K562 (cell line): ENCODE results near the gene CHCHD4. TPM values are rescaled to one million over a fixed set of nuclear protein-coding genes. Genes with fewer than 3 reads are reported as not detected.

Source experiments
- ATAC-seq: fragments of 200-7000 bp; cut with Tn5 transposase; 3 replicates; pipeline ENCODE4 v1.9.1; 2020; ENCODE audit warnings: moderate library complexity
- BruUV-seq: library from RNA; stranded (reverse); fragments of 400-500 nt; replicated peaks from 2 replicates; lab custom pipeline; 2021; lab: Mats Ljungman, UMichigan
- CTCF ChIA-PET: fragments of 300-600 bp; formaldehyde crosslinking; extraction: SDS; loops from one replicate; lab custom pipeline; 2021; ENCODE audit warnings: low intra/inter-chr PET ratio; lab: Yijun Ruan, JAX
- POLR2A ChIA-PET: fragments of 300-600, 350-650 bp; sonication (Branson Sonifier 250); formaldehyde crosslinking; extraction: SDS; loops from one replicate; lab custom pipeline; 2021; ENCODE audit warnings: antibody characterized with exemption, inconsistent platforms; lab: Yijun Ruan, JAX
- DNase-seq, 4 experiments: peaks; one replicate each; pipeline versions ENCODE4 v3.0.0 to v3.0.0-alpha.2; 2011 to 2018; ENCODE audit warnings: low spot score in 3 of 4, mixed read lengths in 3 of 4; ENCODE audit errors: extremely low read depth in 1 of 4
- FAIRE-seq: peaks from 2 replicates; lab custom pipeline; 2011; peaks lifted over from hg19 to GRCh38; lab: Jason Lieb, UNC
- H2AFZ ChIP-seq: 2 replicates; pipeline ENCODE4 v1.6.0; 2011; ENCODE audit warnings: low read depth, low read length, control low read depth, inconsistent platforms
- H3K27ac ChIP-seq: fragments of 200-600 bp; 3 replicates; pipeline ENCODE4 v1.8.0; 2011; ENCODE audit warnings: low read depth, mild to moderate bottlenecking, control low read depth, inconsistent platforms, low read length, moderate library complexity, mixed read lengths; ENCODE audit errors: extremely low read depth
- H3K27me3 ChIP-seq, 2 experiments: fragments of 300-600 bp in 1 of 2; 2 replicates in 1 of 2; 3 replicates in 1 of 2; pipeline versions ENCODE4 v1.6.0 to v1.8.0; 2011; ENCODE audit warnings: inconsistent platforms in 2 of 2, low read length in 2 of 2, mild to moderate bottlenecking in 1 of 2, mixed read lengths in 1 of 2, moderate library complexity in 1 of 2; ENCODE audit not compliant: control insufficient read depth in 2 of 2, insufficient read depth in 2 of 2
- H3K36me3 ChIP-seq: fragments of 300-600 bp; 3 replicates; pipeline ENCODE4 v1.8.0; 2011; ENCODE audit warnings: mild to moderate bottlenecking, low read length, inconsistent platforms; ENCODE audit not compliant: control insufficient read depth, insufficient read depth
- H3K4me1 ChIP-seq, 2 experiments: fragments of 200-600 bp in 1 of 2; replicated peaks in 1 of 2; 2 replicates in 1 of 2; 3 replicates in 1 of 2; pipeline versions ENCODE4 v1.5.1 to v1.8.0; 2011; ENCODE audit warnings: inconsistent platforms in 2 of 2, low read length in 2 of 2, mild to moderate bottlenecking in 1 of 2, mixed read lengths in 1 of 2, moderate library complexity in 1 of 2; ENCODE audit not compliant: control insufficient read depth in 2 of 2, insufficient read depth in 2 of 2
- H3K4me2 ChIP-seq: 2 replicates; pipeline ENCODE4 v1.6.1; 2011; ENCODE audit warnings: low read length, control low read depth, inconsistent platforms, mixed read lengths; ENCODE audit not compliant: insufficient read depth
- H3K4me3 ChIP-seq: fragments of 200-600 bp; sonication (generic), shearing (Covaris generic); 2 replicates; pipeline ENCODE4 v1.5.1; 2016; ENCODE audit warnings: control low read depth, inconsistent platforms
- H3K79me2 ChIP-seq: fragments of 200-600 bp; 3 replicates; pipeline ENCODE4 v1.8.0; 2011; ENCODE audit warnings: low read length, inconsistent platforms; ENCODE audit not compliant: control insufficient read depth, insufficient read depth
- H3K9ac ChIP-seq, 2 experiments: 2 replicates each; pipeline versions ENCODE4 v1.6.0 to v1.6.1; 2011; ENCODE audit warnings: low read depth in 2 of 2, low read length in 2 of 2, control low read depth in 1 of 2, inconsistent platforms in 1 of 2, mild to moderate bottlenecking in 1 of 2, mixed read lengths in 1 of 2; ENCODE audit not compliant: insufficient read depth in 1 of 2
- H3K9me1 ChIP-seq: one replicate; pipeline ENCODE4 v1.6.0; 2011; ENCODE audit warnings: inconsistent platforms, mild to moderate bottlenecking, low read length, moderate library complexity; ENCODE audit not compliant: control insufficient read depth, insufficient read depth
- H3K9me3 ChIP-seq: replicated peaks from 2 replicates; pipeline ENCODE4 v1.5.1; 2011; ENCODE audit warnings: low read depth, low read length, inconsistent platforms; ENCODE audit not compliant: control insufficient read depth, insufficient read depth
- H4K20me1 ChIP-seq: replicated peaks from 2 replicates; pipeline ENCODE4 v1.6.1; 2011; ENCODE audit warnings: low read length, inconsistent platforms, mixed read lengths; ENCODE audit not compliant: control insufficient read depth, insufficient read depth
- MEF2A ChIP-seq: IDR thresholded peaks from 2 replicates; pipeline ENCODE4 v1.6.1; 2011; ENCODE audit warnings: low read depth, mild to moderate bottlenecking, low read length, moderate library complexity; ENCODE audit not compliant: control insufficient read depth
- SMAD3 ChIP-seq: fragments of 450-650 bp; formaldehyde crosslinking; conservative IDR thresholded peaks from 2 replicates; pipeline ENCODE4 v1.4.0; 2020; ENCODE audit warnings: mild to moderate bottlenecking
- ZNF165 ChIP-seq: fragments of 250-450 bp; sonication (Bioruptor Pico); IDR thresholded peaks from 2 replicates; pipeline ENCODE4 v1.4.0; 2020; ENCODE audit warnings: borderline replicate concordance
- ZNF41 ChIP-seq: fragments of 250-450 bp; sonication (Bioruptor Pico); conservative IDR thresholded peaks from 2 replicates; pipeline ENCODE4 v1.4.0; 2020; ENCODE audit warnings: mild to moderate bottlenecking
- WGBS: fragments of 100-300 bp; shearing (Covaris generic); methylation state at CpG from one replicate; pipeline ENCODE4 v1.1.6; 2016; ENCODE audit warnings: low coverage, mixed read lengths; ENCODE audit not compliant: insufficient coverage; ENCODE audit errors: missing lambda C conversion rate; 5-methylcytosine and 5-hydroxymethylcytosine counted together
- in situ Hi-C: fragments of 300-500 bp; cut with MboI; formaldehyde crosslinking; loops from 4 replicates; pipeline ENCODE4 v1.15.0; 2018; ENCODE audit warnings: inconsistent platforms, mixed read lengths
- intact Hi-C: fragments of 100-400 bp; cut with micrococcal nuclease; formaldehyde crosslinking; loops from 2 replicates; pipeline ENCODE4 v1.14.2; 2022
- polyA plus RNA-seq, 8 experiments: library from polyadenylated mRNA; depleted of rRNA in 4 of 8; stranded (reverse) in 5 of 8; unstranded in 3 of 8; fragments of >200 nt; fragmentation: Nextera tagmentation in 2 of 8; fragmentation: Illumina TruSeq in 1 of 8; extraction: Ambion mirVana in 2 of 8; extraction: Trizol in 1 of 8; gene quantifications; 2 replicates each; pipeline versions ENCODE4 v1.2.1 to v1.2.3, GENCODE V29; 2011 to 2014; ENCODE audit warnings: inconsistent platforms in 1 of 8, missing spikeins in 1 of 8
- total RNA-seq, 7 experiments: library from RNA; depleted of rRNA in 6 of 7; stranded (reverse); fragments of >200 nt in 6 of 7; fragmentation: Illumina TruSeq in 2 of 7; extraction: Trizol in 2 of 7; gene quantifications; 2 replicates each; pipeline versions ENCODE4 v1.2.1 to v1.2.3, GENCODE V29; 2011 to 2021; ENCODE audit warnings: low replicate concordance in 1 of 7

CHCHD4 gene
- total and polyA plus RNA-seq, 9 of the 15 experiments (the other 6 are each of a cell fraction or from before 2014, with no cell fraction given): 55.4 to 225 (median 77.2) TPM

DNA sequence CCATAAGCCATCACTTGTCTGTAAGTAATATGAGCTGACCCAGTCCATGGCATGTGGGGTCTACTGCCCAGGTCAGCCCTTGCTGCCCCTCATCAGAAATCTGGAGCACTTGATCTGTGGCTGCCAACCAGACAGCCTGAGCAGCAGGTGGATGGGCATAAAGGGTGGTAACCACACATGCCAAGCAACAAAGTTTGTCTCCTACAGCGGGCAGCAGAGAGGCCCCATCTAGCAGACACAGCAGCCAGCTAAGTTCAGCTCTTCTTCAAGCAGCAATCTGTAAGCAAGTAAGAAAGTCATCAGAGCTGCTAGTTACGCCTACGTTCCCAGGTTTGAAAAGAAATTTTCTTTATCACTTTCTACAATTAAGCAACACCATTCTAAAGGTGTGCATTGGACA lies 27.9 kb downstream of the CHCHD4 start:
- Histone ChIP-seq H4K20me1 (no peaks in the 10 kb centered on the region), H3K27ac (no peak overlapping the region), H3K9me1 (no peaks in the 10 kb centered on the region), H3K79me2 (no peaks in the 10 kb centered on the region), H3K4me1 (no peaks in the 10 kb centered on the region), H3K27me3 (peaks cover 14 to 16% of the 10 kb centered on the region in 2 experiments; a peak in 4 of 5 replicates), H3K4me2 (no peak overlapping the region), H3K9ac (no peak overlapping the region), H3K4me3 (no peak overlapping the region), H3K36me3 (no peaks in the 10 kb centered on the region), H2AFZ (no peak overlapping the region), H3K9me3 (no peaks in the 10 kb centered on the region)
- no peak for FAIRE-seq
- no peak for ATAC-seq
- TF ChIP-seq MEF2A (no peak), SMAD3 (CRISPR knock-in tag) (no peak), ZNF41 (CRISPR knock-in tag) (no peak)
- intact Hi-C loops: no loop called here
- 0% methylated on average over 3 of the region's 3 CpGs for WGBS
- in situ Hi-C loops: no loop called here
- CTCF ChIA-PET: no interaction called here
- BruUV-seq: no TSS peak
- POLR2A ChIA-PET: interaction anchor here (0.6 to 1.0 kb wide), 5 partner anchors 8 to 206 kb away, joined by 3 to 4 read pairs (median 3); no protein-coding TSS in a partner anchor
- DNase-seq: no peak

DNA sequence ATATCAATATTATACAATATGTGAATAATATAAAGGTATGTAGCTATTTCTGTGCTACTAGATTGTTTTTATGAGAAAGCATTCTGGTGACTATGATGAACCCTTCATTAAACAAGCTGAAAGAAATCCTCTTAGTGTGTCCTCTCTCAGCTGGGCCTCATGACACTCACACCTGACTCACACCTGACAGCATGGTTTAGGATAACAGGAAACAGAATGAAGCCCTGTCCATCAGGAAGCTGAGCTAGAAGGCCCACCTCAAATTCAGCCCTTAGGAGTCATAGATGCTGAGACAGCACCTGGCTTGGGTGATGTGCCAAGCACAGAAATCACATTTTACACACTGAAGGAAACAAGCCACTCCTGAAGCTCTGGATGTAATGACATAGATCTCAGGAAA lies 30.8 kb downstream of the CHCHD4 start:
- intact Hi-C loops (no loop called here), in situ Hi-C loops (no loop called here)
- Histone ChIP-seq H3K27me3 (peaks cover 14 to 16% of the 10 kb centered on the region in 2 experiments; a peak in 4 of 5 replicates), H3K36me3 (no peaks in the 10 kb centered on the region), H4K20me1 (no peaks in the 10 kb centered on the region), H3K4me3 (no peak overlapping the region), H3K79me2 (no peaks in the 10 kb centered on the region), H3K9me1 (no peaks in the 10 kb centered on the region), H3K9ac (no peak overlapping the region), H3K27ac (no peak overlapping the region), H2AFZ (no peak overlapping the region), H3K9me3 (no peaks in the 10 kb centered on the region), H3K4me1 (no peaks in the 10 kb centered on the region), H3K4me2 (no peak overlapping the region)
- no peak for FAIRE-seq
- BruUV-seq: no TSS peak
- no peak for ATAC-seq
- TF ChIP-seq ZNF165 (CRISPR knock-in tag): no peak
- CTCF ChIA-PET: no interaction called here
- no peak for DNase-seq
- POLR2A ChIA-PET: interaction anchor here (0.9 to 1.6 kb wide), 2 partner anchors 12 to 15 kb away, joined by 5 to 6 read pairs; no protein-coding TSS in a partner anchor
